Vagina (tissue), 2 donors: ENCODE data around the gene GAA. TPM values are rescaled to one million over a fixed set of nuclear protein-coding genes. Genes with fewer than 3 reads are reported as not detected.

Source experiments
- DNase-seq, 2 donors: peaks; one replicate each; pipeline ENCODE4 v3.0.0-alpha.2; 2017; ENCODE audit errors: extremely low spot score in 2 of 2
- H3K27ac ChIP-seq: fragments of 200-600 bp; sonication (generic); one replicate; pipeline ENCODE4 v1.5.1; 2019
- H3K27me3 ChIP-seq: fragments of 200-600 bp; sonication (generic); one replicate; pipeline ENCODE4 v1.5.1; 2019
- H3K36me3 ChIP-seq, 2 donors: fragments of 200-600 bp; sonication (generic); one replicate each; pipeline ENCODE4 v1.5.1; 2017 to 2019
- H3K4me1 ChIP-seq: fragments of 200-600 bp; sonication (generic); one replicate; pipeline ENCODE4 v1.5.1; 2019
- H3K4me3 ChIP-seq, 2 donors: fragments of 200-600 bp; sonication (generic); 1 replicate in 1 of 2; 2 replicates in 1 of 2; pipeline ENCODE4 v1.5.1; 2016 to 2019
- H3K9me3 ChIP-seq: fragments of 200-600 bp; sonication (generic); one replicate; pipeline ENCODE4 v1.5.1; 2019
- CTCF ChIP-seq, 3 experiments: fragments of 450-650 bp in 2 of 3; fragments of 200-600 bp in 1 of 3; sonication (generic) in 1 of 3; IDR thresholded peaks; one replicate each; pipeline ENCODE4 v1.5.1; 2017 to 2019; ENCODE audit warnings: antibody characterized with exemption in 3 of 3, mild to moderate bottlenecking in 2 of 3, moderate library complexity in 2 of 3
- POLR2A ChIP-seq, 2 donors: fragments of 450-650 bp; IDR thresholded peaks; one replicate each; pipeline ENCODE4 v1.6.1; 2017; ENCODE audit warnings: antibody characterized with exemption in 2 of 2, mild to moderate bottlenecking in 2 of 2, moderate library complexity in 2 of 2
- POLR2AphosphoS5 ChIP-seq, 2 donors: sonication (generic); formaldehyde crosslinking; IDR thresholded peaks; one replicate each; pipeline ENCODE4 v1.9.0; 2017; ENCODE audit warnings: antibody characterized with exemption in 2 of 2, mild to moderate bottlenecking in 2 of 2, low read depth in 1 of 2; ENCODE audit not compliant: insufficient read depth in 1 of 2
- intact Hi-C: fragments of 100-400 bp; cut with DNase I; formaldehyde crosslinking; loops from one replicate; pipeline ENCODE4 v1.15.1; 2023
- total RNA-seq: library from RNA; depleted of rRNA; stranded (reverse); fragments of >200 nt; gene quantifications from one replicate; pipeline ENCODE4 v1.2.3, GENCODE V29; 2016

Gene GAA
- total RNA-seq, 1 donor from 2014 or later, result 34.1 TPM

GRCh38 chr17:80071116-80071841 lies 30.1 kb upstream of the GAA start:
- intact Hi-C loops, result loop anchor here (5.0 kb wide), 1 partner anchor 44 kb away; no protein-coding TSS in a partner anchor
- Histone ChIP-seq H3K27ac (peak overlapping the region; percentile 81), H3K4me3 (peak overlapping the region; percentile 38 to 43), H3K36me3 (no peaks in the 10 kb centered on the region), H3K4me1 (peaks cover 40% of the 10 kb centered on the region), H3K9me3 (no peaks in the 10 kb centered on the region), H3K27me3 (no peaks in the 10 kb centered on the region)
- no peak for DNase-seq
- TF ChIP-seq POLR2A (IDR thresholded peaks at IDR 0.05) (no peak), CTCF (IDR thresholded peaks at IDR 0.05) (no peak), POLR2AphosphoS5 (IDR thresholded peaks at IDR 0.05; ENCODE audit: insufficient read depth in 1 of 2, low read depth in 1 of 2) (peak; percentile 42 to 77)

- Histone ChIP-seq H3K4me1 (peaks cover 40% of the 10 kb centered on the region), H3K9me3 (no peaks in the 10 kb centered on the region), H3K27me3 (no peaks in the 10 kb centered on the region), H3K36me3 (no peaks in the 10 kb centered on the region), H3K27ac (no peak overlapping the region), H3K4me3 (no peak overlapping the region)
- no peak for TF ChIP-seq POLR2A (IDR thresholded peaks at IDR 0.05)
- intact Hi-C loops, result loop anchor here (5.0 kb wide), 1 partner anchor 45 kb away; no protein-coding TSS in a partner anchor
- DNase-seq, result no peak
Measured at GRCh38 chr17:80072410-80072809, 29.0 kb upstream of the GAA start.

- no peaks in the 10 kb centered on the region for H3K36me3 ChIP-seq
- intact Hi-C loops, result loop anchor here (10.0 kb wide), 1 partner anchor 75 kb away; no protein-coding TSS in a partner anchor
Measured at GRCh38 chr17:80080081-80080480, 21.3 kb upstream of the GAA start.

GRCh38 chr17:80081596-80081995 lies 19.8 kb upstream of the GAA start:
- intact Hi-C loops, result loop anchor here (10.0 kb wide), 1 partner anchor 77 kb away; no protein-coding TSS in a partner anchor
- H3K4me1 ChIP-seq, result no peaks in the 10 kb centered on the region
- no peak for DNase-seq
- H3K27me3 ChIP-seq, result no peaks in the 10 kb centered on the region
- H3K4me3 ChIP-seq, result no peak overlapping the region
- no peaks in the 10 kb centered on the region for H3K9me3 ChIP-seq
- no peak for TF ChIP-seq CTCF (IDR thresholded peaks at IDR 0.05)
- TF ChIP-seq POLR2AphosphoS5 (IDR thresholded peaks at IDR 0.05; ENCODE audit: insufficient read depth in 1 of 2, low read depth in 1 of 2), result no peak
- TF ChIP-seq POLR2A (IDR thresholded peaks at IDR 0.05), result no peak
- H3K36me3 ChIP-seq, result no peaks in the 10 kb centered on the region
- no peak overlapping the region for H3K27ac ChIP-seq

More at GRCh38 chr17:80080081-80080480, 21.3 kb upstream of the GAA start:
- TF ChIP-seq CTCF (IDR thresholded peaks at IDR 0.05) (no peak), POLR2AphosphoS5 (IDR thresholded peaks at IDR 0.05; ENCODE audit: insufficient read depth in 1 of 2, low read depth in 1 of 2) (no peak), POLR2A (IDR thresholded peaks at IDR 0.05) (no peak)
- DNase-seq, result no peak
- no peaks in the 10 kb centered on the region for H3K27me3 ChIP-seq
- no peaks in the 10 kb centered on the region for H3K4me1 ChIP-seq
- no peak overlapping the region for H3K4me3 ChIP-seq
- no peak overlapping the region for H3K27ac ChIP-seq
- H3K9me3 ChIP-seq, result no peaks in the 10 kb centered on the region

GRCh38 chr17:80082403-80083135 lies 18.8 kb upstream of the GAA start:
- Histone ChIP-seq H3K27me3 (no peaks in the 10 kb centered on the region), H3K9me3 (no peaks in the 10 kb centered on the region), H3K36me3 (no peaks in the 10 kb centered on the region), H3K4me3 (peak overlapping the region in 1 of 2 donors; percentile 6), H3K27ac (no peak overlapping the region), H3K4me1 (no peaks in the 10 kb centered on the region)
- no peak for DNase-seq
- intact Hi-C loops, result loop anchor here (10.0 kb wide), 1 partner anchor 78 kb away; no protein-coding TSS in a partner anchor
- TF ChIP-seq CTCF (IDR thresholded peaks at IDR 0.05), result peak; percentile 37 to 79 (median 64)
- no peak for TF ChIP-seq POLR2A (IDR thresholded peaks at IDR 0.05)
